OCI-LY7 (cell line): ENCODE measurements around the gene KIAA0232.

Experiments used
- EZH2phosphoT487 ChIP-seq: fragments of 200-600 bp; sonication (generic); IDR thresholded peaks from 2 replicates; pipeline ENCODE4 v1.6.1; 2018; ENCODE audit warnings: low read depth, borderline replicate concordance, mild to moderate bottlenecking, mixed run types, antibody characterized with exemption, low read length, moderate library complexity, mixed read lengths
- TF ChIP-seq, protein P1 (sequence below): fragments of 200-600 bp; sonication (generic); conservative IDR thresholded peaks from 2 replicates; pipeline ENCODE4 v1.5.1; 2014; ENCODE audit warnings: mild to moderate bottlenecking, antibody characterized with exemption, low read length, moderate library complexity, mixed read lengths

DNA sequence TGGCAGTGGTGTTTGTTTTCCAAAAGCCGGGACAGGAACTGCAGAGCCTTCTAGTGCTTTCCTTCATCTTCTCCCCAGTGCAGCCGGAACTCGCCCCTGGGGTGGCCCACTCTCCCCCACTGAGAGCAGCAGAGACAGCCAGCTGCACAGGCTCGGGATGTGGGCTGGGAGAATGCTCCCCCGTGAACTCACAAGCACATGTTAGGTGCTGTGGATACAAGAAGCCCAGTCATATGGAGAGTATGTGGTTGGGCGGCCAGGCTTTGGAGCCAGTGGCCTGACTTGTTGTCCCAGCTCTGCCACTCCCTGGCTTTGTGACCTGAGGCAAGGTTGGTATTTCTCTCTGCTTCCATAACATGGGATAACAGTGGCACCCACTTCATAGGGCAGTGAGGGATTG is 9.4 kb upstream of the KIAA0232 start:
- TF ChIP-seq, protein P1, sequence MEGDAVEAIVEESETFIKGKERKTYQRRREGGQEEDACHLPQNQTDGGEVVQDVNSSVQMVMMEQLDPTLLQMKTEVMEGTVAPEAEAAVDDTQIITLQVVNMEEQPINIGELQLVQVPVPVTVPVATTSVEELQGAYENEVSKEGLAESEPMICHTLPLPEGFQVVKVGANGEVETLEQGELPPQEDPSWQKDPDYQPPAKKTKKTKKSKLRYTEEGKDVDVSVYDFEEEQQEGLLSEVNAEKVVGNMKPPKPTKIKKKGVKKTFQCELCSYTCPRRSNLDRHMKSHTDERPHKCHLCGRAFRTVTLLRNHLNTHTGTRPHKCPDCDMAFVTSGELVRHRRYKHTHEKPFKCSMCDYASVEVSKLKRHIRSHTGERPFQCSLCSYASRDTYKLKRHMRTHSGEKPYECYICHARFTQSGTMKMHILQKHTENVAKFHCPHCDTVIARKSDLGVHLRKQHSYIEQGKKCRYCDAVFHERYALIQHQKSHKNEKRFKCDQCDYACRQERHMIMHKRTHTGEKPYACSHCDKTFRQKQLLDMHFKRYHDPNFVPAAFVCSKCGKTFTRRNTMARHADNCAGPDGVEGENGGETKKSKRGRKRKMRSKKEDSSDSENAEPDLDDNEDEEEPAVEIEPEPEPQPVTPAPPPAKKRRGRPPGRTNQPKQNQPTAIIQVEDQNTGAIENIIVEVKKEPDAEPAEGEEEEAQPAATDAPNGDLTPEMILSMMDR: no peak
- no peak for TF ChIP-seq EZH2phosphoT487
